ENCODE measurements around the gene DRAXIN. TPM values are rescaled to one million over a fixed set of nuclear protein-coding genes. Genes with fewer than 3 reads are reported as not detected.

The DRAXIN gene
- total RNA-seq, 1 experiment from 2014 or later: 5.5 TPM

- Histone ChIP-seq H3K4me1 (ENCODE audit: insufficient read depth, low read length, poor library complexity, severe bottlenecking) (no peaks in the 10 kb centered on the region), H3K4me3 (ENCODE audit: low read depth, low read length, poor library complexity, severe bottlenecking) (no peak overlapping the region), H3K9me3 (ENCODE audit: low read depth, low read length, poor library complexity, severe bottlenecking) (no peaks in the 10 kb centered on the region), H3K27me3 (replicated peaks; ENCODE audit: insufficient read depth, low read depth, low read length, poor library complexity) (no peaks in the 10 kb centered on the region), H3K36me3 (ENCODE audit: insufficient read depth, low read length, poor library complexity, severe bottlenecking) (no peaks in the 10 kb centered on the region), H3K27ac (ENCODE audit: low read depth, low read length, poor library complexity, severe bottlenecking) (no peak overlapping the region)
- ChIA-PET POLR2A (ENCODE audit: low non-redundant PET) (no interaction called here), CTCF (interaction anchor here (0.6 kb wide), 1 partner anchor 210 kb away, joined by 4 read pairs; no protein-coding TSS in a partner anchor)
- intact Hi-C loops (cut with micrococcal nuclease; ENCODE audit: unreplicated experiment): no loop called here
- no TSS peak for BruUV-seq (replicated peaks)
- TF ChIP-seq, protein P1, sequence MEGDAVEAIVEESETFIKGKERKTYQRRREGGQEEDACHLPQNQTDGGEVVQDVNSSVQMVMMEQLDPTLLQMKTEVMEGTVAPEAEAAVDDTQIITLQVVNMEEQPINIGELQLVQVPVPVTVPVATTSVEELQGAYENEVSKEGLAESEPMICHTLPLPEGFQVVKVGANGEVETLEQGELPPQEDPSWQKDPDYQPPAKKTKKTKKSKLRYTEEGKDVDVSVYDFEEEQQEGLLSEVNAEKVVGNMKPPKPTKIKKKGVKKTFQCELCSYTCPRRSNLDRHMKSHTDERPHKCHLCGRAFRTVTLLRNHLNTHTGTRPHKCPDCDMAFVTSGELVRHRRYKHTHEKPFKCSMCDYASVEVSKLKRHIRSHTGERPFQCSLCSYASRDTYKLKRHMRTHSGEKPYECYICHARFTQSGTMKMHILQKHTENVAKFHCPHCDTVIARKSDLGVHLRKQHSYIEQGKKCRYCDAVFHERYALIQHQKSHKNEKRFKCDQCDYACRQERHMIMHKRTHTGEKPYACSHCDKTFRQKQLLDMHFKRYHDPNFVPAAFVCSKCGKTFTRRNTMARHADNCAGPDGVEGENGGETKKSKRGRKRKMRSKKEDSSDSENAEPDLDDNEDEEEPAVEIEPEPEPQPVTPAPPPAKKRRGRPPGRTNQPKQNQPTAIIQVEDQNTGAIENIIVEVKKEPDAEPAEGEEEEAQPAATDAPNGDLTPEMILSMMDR (conservative IDR thresholded peaks at IDR 0.05; ENCODE audit: low read depth, low read length): no peak
- no peak for TF ChIP-seq EZH2 (IDR thresholded peaks at IDR 0.05; ENCODE audit: borderline replicate concordance, low read depth, low read length, poor library complexity, severe bottlenecking)
- no peak for DNase-seq (ENCODE audit: low spot score)
Observed at GRCh38 chr1:11764519-11764918, 73.0 kb downstream of the DRAXIN start.

- POLR2A ChIA-PET (ENCODE audit: low non-redundant PET): no interaction called here
- TF ChIP-seq, protein P1 (conservative IDR thresholded peaks at IDR 0.05; ENCODE audit: low read depth, low read length): no peak
- no peak for TF ChIP-seq EZH2 (IDR thresholded peaks at IDR 0.05; ENCODE audit: borderline replicate concordance, low read depth, low read length, poor library complexity, severe bottlenecking)
- intact Hi-C loops (cut with micrococcal nuclease; ENCODE audit: unreplicated experiment): no loop called here
Observed at GRCh38 chr1:11765661-11766428, 74.3 kb downstream of the DRAXIN start.

DNA sequence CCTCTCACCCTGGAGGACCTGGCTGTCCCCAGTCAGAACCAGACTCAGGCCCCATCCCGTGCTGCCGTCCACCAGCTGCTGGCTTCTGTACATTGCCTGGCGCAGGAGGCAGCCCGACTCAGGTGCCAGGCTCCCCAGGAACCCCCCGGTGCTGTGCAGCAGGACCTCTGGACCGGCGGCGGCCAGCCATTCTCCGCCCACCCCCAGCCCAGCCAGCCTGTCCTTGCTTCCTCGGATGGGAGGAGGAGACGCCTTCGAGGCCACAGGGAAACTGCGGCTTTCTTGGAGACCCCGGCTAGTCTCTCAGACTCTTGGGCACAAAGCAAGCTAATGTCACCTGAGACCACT, 74.9 kb downstream of the DRAXIN start:
- BruUV-seq (replicated peaks): no TSS peak
- Histone ChIP-seq H3K36me3 (ENCODE audit: insufficient read depth, low read length, poor library complexity, severe bottlenecking) (no peaks in the 10 kb centered on the region), H3K27me3 (replicated peaks; ENCODE audit: insufficient read depth, low read depth, low read length, poor library complexity) (no peaks in the 10 kb centered on the region), H3K4me1 (ENCODE audit: insufficient read depth, low read length, poor library complexity, severe bottlenecking) (no peaks in the 10 kb centered on the region), H3K27ac (ENCODE audit: low read depth, low read length, poor library complexity, severe bottlenecking) (no peak overlapping the region), H3K9me3 (ENCODE audit: low read depth, low read length, poor library complexity, severe bottlenecking) (no peaks in the 10 kb centered on the region), H3K4me3 (ENCODE audit: low read depth, low read length, poor library complexity, severe bottlenecking) (no peak overlapping the region)
- TF ChIP-seq, protein P1 (conservative IDR thresholded peaks at IDR 0.05; ENCODE audit: low read depth, low read length): no peak
- no peak for TF ChIP-seq EZH2 (IDR thresholded peaks at IDR 0.05; ENCODE audit: borderline replicate concordance, low read depth, low read length, poor library complexity, severe bottlenecking)
- ChIA-PET POLR2A (ENCODE audit: low non-redundant PET) (no interaction called here), CTCF (no interaction called here)
- no peak for DNase-seq (ENCODE audit: low spot score)
- intact Hi-C loops (cut with micrococcal nuclease; ENCODE audit: unreplicated experiment): no loop called here

More at GRCh38 chr1:11765661-11766428, 74.3 kb downstream of the DRAXIN start:
- Histone ChIP-seq H3K27ac (ENCODE audit: low read depth, low read length, poor library complexity, severe bottlenecking) (no peak overlapping the region), H3K4me3 (ENCODE audit: low read depth, low read length, poor library complexity, severe bottlenecking) (no peak overlapping the region), H3K9me3 (ENCODE audit: low read depth, low read length, poor library complexity, severe bottlenecking) (no peaks in the 10 kb centered on the region), H3K36me3 (ENCODE audit: insufficient read depth, low read length, poor library complexity, severe bottlenecking) (no peaks in the 10 kb centered on the region), H3K4me1 (ENCODE audit: insufficient read depth, low read length, poor library complexity, severe bottlenecking) (no peaks in the 10 kb centered on the region), H3K27me3 (replicated peaks; ENCODE audit: insufficient read depth, low read depth, low read length, poor library complexity) (no peaks in the 10 kb centered on the region)
- no peak for DNase-seq (ENCODE audit: low spot score)
- CTCF ChIA-PET: interaction anchor here (0.5 kb wide), 1 partner anchor 36 kb away, joined by 3 read pairs; no protein-coding TSS in a partner anchor
- BruUV-seq (replicated peaks): no TSS peak
